ENCODE measurements around the gene MACROD2. TPM values are rescaled to one million over a fixed set of nuclear protein-coding genes. Genes with fewer than 3 reads are reported as not detected.

MACROD2 gene
- total RNA-seq, 1 donor = 1.3 TPM

DNA sequence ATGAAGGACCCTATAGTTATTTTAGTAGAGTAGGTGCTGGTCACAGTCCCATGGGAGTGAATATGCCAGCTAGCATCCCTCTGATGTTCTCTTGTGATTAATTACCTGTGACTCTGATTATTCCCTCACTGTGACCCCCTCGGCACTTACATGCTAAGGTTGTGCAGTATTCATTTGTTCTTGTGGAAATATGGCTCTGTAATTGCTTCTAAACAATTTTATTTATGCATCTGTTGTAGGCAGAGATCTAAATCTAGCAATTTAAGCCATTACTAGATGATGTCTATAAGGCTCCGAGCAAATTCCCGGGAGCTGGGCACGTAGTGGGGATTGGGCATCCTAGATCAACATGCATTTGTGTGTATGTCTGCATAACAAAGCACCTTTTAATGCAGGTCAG lies 1616.2 kb downstream of the MACROD2 start:
- TF ChIP-seq, protein P1, sequence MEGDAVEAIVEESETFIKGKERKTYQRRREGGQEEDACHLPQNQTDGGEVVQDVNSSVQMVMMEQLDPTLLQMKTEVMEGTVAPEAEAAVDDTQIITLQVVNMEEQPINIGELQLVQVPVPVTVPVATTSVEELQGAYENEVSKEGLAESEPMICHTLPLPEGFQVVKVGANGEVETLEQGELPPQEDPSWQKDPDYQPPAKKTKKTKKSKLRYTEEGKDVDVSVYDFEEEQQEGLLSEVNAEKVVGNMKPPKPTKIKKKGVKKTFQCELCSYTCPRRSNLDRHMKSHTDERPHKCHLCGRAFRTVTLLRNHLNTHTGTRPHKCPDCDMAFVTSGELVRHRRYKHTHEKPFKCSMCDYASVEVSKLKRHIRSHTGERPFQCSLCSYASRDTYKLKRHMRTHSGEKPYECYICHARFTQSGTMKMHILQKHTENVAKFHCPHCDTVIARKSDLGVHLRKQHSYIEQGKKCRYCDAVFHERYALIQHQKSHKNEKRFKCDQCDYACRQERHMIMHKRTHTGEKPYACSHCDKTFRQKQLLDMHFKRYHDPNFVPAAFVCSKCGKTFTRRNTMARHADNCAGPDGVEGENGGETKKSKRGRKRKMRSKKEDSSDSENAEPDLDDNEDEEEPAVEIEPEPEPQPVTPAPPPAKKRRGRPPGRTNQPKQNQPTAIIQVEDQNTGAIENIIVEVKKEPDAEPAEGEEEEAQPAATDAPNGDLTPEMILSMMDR (IDR thresholded peaks at IDR 0.05; ENCODE audit: insufficient read depth, low read length) = no peak
- no peak overlapping the region for H3K4me3 ChIP-seq (ENCODE audit: low read depth, low read length)
- no peak for DNase-seq (ENCODE audit: low read depth)

DNA sequence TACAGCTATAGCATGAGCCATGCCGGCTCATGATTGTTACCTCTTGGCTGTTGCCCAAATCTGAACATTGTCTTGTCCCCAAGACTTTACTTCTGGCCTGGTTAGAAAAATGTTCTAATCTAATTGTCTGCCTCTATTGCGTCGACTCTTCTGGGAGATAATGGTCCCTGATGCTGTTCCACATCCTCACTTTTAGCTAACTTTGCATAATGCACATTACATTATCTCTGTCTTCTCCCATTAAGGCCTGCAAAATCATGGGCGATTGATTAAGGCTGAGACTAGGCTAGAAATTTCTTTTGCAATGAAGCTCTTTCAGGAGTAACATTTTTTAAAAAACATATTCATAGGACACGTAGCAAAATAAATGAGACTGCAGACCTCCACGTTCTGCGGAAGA lies 1616.9 kb downstream of the MACROD2 start:
- no peak overlapping the region for H3K4me3 ChIP-seq (ENCODE audit: low read depth, low read length)
- no peak for DNase-seq (ENCODE audit: low read depth)
- TF ChIP-seq, protein P1 (IDR thresholded peaks at IDR 0.05; ENCODE audit: insufficient read depth, low read length) = no peak

DNA sequence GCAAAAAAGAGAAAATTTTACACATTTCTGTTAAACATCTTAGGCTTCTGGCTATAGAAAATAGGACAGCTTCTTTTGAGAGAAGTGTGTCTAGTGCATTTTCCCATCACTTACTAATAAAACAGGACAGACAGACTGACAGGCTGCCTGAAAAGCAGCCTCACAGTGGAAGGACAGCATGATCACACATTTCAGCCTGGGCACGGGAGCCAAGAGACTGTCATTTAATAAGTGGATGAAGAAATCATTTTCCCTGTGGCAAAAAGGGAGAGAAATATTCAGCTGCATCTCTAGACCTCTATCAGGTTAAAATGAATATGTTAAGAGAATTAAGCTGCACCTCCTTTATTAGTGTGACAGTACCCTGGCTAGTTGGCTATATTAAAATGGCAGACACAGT lies 1617.5 kb downstream of the MACROD2 start:
- no peak for DNase-seq (ENCODE audit: low read depth)
- H3K4me3 ChIP-seq (ENCODE audit: low read depth, low read length) = no peak overlapping the region
- TF ChIP-seq, protein P1 (IDR thresholded peaks at IDR 0.05; ENCODE audit: insufficient read depth, low read length) = no peak

DNA sequence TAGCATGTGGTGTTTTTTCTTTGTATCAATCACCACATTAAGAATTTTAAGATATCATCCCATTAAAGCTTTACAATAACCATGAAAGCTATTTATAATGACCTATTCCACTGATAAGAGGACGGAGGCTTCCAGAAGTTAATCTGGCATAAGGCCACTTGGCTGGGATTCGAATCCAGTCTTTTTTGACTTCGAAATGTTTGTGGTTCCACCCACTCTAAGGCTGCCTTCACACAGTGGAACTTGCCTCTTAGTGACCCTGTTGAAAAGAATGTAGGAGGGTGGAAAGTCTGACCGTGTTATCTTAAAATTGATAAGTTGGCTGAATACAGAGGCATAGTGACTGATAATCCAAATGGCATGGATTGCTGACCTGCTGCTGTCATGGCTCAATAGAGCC lies 1618.2 kb downstream of the MACROD2 start:
- no peak for DNase-seq (ENCODE audit: low read depth)
- TF ChIP-seq, protein P1 (IDR thresholded peaks at IDR 0.05; ENCODE audit: insufficient read depth, low read length) = no peak

DNA sequence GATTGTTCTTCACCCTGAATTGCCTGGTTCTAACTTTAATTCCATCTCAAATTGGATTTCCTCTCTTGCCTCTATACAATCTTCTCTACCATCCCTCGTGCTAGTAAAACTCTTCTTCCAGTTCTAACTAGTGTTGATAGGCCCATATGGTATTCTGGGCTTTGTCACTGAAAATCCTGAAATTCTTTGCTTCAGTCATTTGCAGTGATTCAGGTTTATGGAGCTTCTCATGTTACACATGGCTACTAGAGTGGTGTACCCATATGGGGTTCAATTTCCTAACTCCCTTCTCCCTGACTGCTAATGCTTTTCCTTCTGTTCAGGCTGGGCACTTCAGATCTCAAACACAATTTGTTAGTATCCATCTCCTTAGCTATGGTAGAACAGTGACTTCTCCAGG lies 1621.3 kb downstream of the MACROD2 start:
- DNase-seq (ENCODE audit: low read depth) = no peak
- no peak overlapping the region for H3K4me3 ChIP-seq (ENCODE audit: low read depth, low read length)

More for the DNA sequence above, 1618.2 kb downstream of the MACROD2 start:
- no peak overlapping the region for H3K4me3 ChIP-seq (ENCODE audit: low read depth, low read length)

DNA sequence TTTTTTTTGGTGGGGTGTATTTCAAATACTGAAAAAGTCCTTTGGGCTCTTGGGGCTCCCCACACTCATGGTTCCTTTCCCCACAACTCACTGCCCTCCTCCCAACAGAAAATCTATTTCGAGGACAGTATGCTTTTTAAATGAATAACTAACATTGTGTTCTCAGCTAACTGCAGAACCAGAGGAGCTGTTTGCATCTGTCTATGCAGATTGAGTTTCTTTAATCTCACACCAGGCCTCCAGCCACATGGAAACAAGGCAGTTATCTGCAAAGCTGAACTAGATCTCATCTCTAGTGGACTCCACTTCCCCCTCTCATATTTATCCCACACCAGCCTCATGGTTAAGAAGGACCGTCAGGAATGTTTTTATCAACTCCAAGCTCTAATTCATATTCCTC lies 1622.8 kb downstream of the MACROD2 start:
- TF ChIP-seq, protein P1 (IDR thresholded peaks at IDR 0.05; ENCODE audit: insufficient read depth, low read length) = no peak
- no peak overlapping the region for H3K4me3 ChIP-seq (ENCODE audit: low read depth, low read length)
- DNase-seq (ENCODE audit: low read depth) = no peak

More for the DNA sequence above, 1621.3 kb downstream of the MACROD2 start:
- TF ChIP-seq, protein P1 (IDR thresholded peaks at IDR 0.05; ENCODE audit: insufficient read depth, low read length) = no peak

DNA sequence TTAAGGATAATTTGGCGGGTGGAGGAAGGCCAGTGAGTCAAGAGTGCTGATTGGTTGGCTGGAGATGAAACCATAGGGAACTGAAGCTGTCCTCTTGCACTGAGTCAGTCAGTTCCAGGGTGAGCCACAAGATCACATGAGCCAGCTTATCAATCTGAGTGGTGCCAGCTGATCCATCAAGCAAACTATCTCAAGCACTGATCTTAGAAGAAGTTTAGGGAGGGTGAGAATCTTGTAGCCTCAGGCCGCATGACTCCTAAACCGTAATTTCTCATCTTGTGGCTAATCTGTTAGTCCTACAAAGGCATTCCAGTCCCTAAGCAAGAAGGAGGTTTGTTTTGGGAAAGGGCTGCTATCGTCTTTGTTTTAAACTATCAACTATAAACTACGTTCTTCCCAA lies 1623.6 kb downstream of the MACROD2 start:
- TF ChIP-seq, protein P1 (IDR thresholded peaks at IDR 0.05; ENCODE audit: insufficient read depth, low read length) = no peak
- no peak overlapping the region for H3K4me3 ChIP-seq (ENCODE audit: low read depth, low read length)
- no peak for DNase-seq (ENCODE audit: low read depth)
